Measurements from ENCODE around the gene CST7. TPM values are rescaled to one million over a fixed set of nuclear protein-coding genes. Genes with fewer than 3 reads are reported as not detected.
"Not testable (repeated sequence)": the region's sequence is repeated elsewhere in the genome, so short reads cannot be mapped to it uniquely, and the experiment has no call there.

CST7 gene
- total RNA-seq, 2 experiments from 2014 or later: 10.7 to 14.0 TPM

DNA sequence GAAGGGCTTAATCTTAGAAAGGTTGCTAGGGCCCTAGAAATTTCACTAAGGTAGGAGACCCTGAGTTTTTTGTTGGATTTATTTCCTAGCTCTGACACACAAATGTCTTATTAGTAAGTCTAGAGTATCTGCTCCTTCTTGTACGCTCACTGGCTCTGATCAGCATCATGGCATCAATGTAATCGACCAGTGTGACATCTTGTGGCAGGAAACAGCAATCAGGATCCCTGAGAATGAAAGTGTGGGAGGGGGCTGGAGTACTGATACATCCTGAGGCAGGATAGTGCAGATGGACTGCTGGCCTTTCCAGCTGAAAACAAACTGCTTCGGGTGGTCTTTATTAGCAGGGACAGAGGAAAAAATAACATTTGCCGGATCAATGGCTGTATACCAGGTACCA lies 10.0 kb upstream of the CST7 start:
- CTCF ChIA-PET: no interaction called here
- intact Hi-C loops (cut with DNase I, micrococcal nuclease): no loop called here
- no peaks in the 10 kb centered on the region for H3K4me1 Mint-ChIP-seq

DNA sequence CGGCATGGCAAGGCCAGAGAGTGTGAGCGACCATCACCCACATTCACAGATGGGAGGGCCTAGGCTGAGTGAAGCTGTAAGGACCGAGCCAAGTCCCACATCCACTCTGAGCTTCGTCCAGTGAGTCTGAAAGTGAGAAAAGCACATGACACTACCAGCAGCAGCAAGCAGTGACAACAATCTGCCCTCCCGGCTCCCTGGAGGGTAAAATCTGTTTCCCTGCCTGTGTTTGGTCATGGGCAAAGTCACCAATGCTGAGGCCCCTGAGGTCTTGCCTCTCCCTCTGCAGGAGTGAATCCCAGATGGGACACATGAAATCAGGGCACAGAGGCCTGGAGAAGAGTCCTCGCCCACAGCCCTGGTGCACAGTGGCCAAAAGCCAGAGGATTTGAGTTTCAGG lies 6.4 kb upstream of the CST7 start:
- Mint-ChIP-seq H3K4me1 (peaks cover 5% of the 10 kb centered on the region), H3K27me3 (peaks cover 2% of the 10 kb centered on the region), H3K9me3 (ENCODE audit: low read depth) (peaks cover 25% of the 10 kb centered on the region), H3K27ac (no peak overlapping the region), H3K36me3 (ENCODE audit: low read depth) (peaks cover 22% of the 10 kb centered on the region), H3K4me3 (no peak overlapping the region)
- intact Hi-C loops (cut with DNase I, micrococcal nuclease): no loop called here
- DNase-seq (no peak), ATAC-seq (no peak)
- ChIA-PET CTCF (no interaction called here), POLR2A (no interaction called here)

More for the DNA sequence above, 10.0 kb upstream of the CST7 start:
- Mint-ChIP-seq H3K4me3 (no peak overlapping the region), H3K36me3 (ENCODE audit: low read depth) (peaks cover 6% of the 10 kb centered on the region), H3K9me3 (ENCODE audit: low read depth) (peaks cover 4% of the 10 kb centered on the region), H3K27ac (no peak overlapping the region), H3K27me3 (no peaks in the 10 kb centered on the region)
- POLR2A ChIA-PET: no interaction called here
- ATAC-seq (no peak), DNase-seq (no peak)

- ATAC-seq (no peak), DNase-seq (no peak)
- Mint-ChIP-seq H3K27me3 (peaks cover 2% of the 10 kb centered on the region), H3K9me3 (ENCODE audit: low read depth) (peaks cover 29% of the 10 kb centered on the region), H3K4me3 (no peak overlapping the region), H3K36me3 (ENCODE audit: low read depth) (peaks cover 26% of the 10 kb centered on the region), H3K27ac (no peak overlapping the region), H3K4me1 (peaks cover 10% of the 10 kb centered on the region)
- ChIA-PET CTCF (no interaction called here), POLR2A (no interaction called here)
- intact Hi-C loops (cut with DNase I, micrococcal nuclease): no loop called here
Observed at GRCh38 chr20:24943196-24943595, 5.9 kb upstream of the CST7 start.

DNA sequence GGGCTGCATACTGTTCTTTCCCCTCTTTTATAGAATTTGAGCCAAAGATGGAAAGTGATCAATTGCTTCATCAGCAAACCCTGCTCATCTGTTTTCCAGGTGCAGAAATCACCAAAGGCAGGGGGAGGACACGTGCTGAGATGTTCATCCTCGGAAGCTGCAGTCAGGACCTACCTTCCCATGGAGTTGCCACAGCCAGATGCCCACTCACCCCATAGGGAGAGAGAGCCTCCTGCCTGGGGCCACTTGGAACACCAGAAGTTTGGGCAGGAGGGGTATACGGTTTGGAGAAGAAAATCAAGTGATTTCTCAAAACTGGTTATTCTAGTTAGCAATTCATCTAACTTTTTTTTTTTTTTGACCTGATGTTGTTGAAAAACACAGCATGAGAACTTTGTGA lies 5.3 kb upstream of the CST7 start:
- peaks cover 32% of the 10 kb centered on the region for H3K9me3 Mint-ChIP-seq (ENCODE audit: low read depth)
- ChIA-PET CTCF (no interaction called here), POLR2A (no interaction called here)
- no peak for ATAC-seq
- peaks cover 15% of the 10 kb centered on the region for H3K4me1 Mint-ChIP-seq
- intact Hi-C loops (cut with DNase I, micrococcal nuclease): no loop called here
- H3K36me3 Mint-ChIP-seq (ENCODE audit: low read depth): peaks cover 29% of the 10 kb centered on the region
- no peak overlapping the region for H3K27ac Mint-ChIP-seq
- no peak for DNase-seq
- H3K4me3 Mint-ChIP-seq: no peak overlapping the region
- H3K27me3 Mint-ChIP-seq: peaks cover 2% of the 10 kb centered on the region

- peaks cover 32% of the 10 kb centered on the region for H3K9me3 Mint-ChIP-seq (ENCODE audit: low read depth)
- DNase-seq, POLR2A ChIA-PET, H3K27me3 Mint-ChIP-seq, H3K4me3 Mint-ChIP-seq, CTCF ChIA-PET, ATAC-seq, H3K27ac Mint-ChIP-seq: not testable (repeated sequence)
- H3K4me1 Mint-ChIP-seq: peaks cover 27% of the 10 kb centered on the region
- H3K36me3 Mint-ChIP-seq (ENCODE audit: low read depth): peaks cover 25% of the 10 kb centered on the region
- intact Hi-C loops (cut with DNase I, micrococcal nuclease): loop anchor here in 1 of 2 experiments (5.0 kb wide), 1 partner anchor 366 kb away; no protein-coding TSS in a partner anchor
Observed at GRCh38 chr20:24946376-24946775, 2.7 kb upstream of the CST7 start.

DNA sequence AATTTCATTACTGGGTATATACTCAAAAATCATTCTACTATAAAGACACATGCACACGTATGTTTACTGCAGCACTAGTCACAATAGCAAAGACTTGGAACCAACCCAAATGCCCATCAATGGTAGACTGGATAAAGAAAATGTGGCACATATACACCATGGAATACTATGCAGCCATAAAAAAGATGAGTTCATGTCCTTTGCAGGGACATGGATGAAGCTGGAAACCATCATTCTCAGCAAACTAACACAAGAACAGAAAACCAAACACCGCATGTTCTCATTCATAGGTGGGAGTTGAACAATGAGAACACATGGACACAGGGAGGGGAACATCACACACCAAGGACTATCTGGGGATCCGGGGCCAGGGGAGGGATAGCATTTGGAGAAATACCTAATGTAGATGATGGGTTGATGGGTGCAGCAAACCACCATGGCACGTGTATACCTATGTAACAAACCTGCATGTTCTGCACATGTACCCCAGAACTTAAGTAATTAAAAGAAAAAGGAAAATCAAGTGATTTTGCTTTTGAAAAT lies 602 bp upstream of the CST7 start:
- Mint-ChIP-seq H3K27ac (peak overlapping the region; percentile 94), H3K9me3 (ENCODE audit: low read depth) (peaks cover 30% of the 10 kb centered on the region), H3K36me3 (ENCODE audit: low read depth) (peaks cover 23% of the 10 kb centered on the region), H3K4me1 (peaks cover 27% of the 10 kb centered on the region), H3K4me3 (peak overlapping the region; percentile 59)
- ATAC-seq, H3K27me3 Mint-ChIP-seq, CTCF ChIA-PET, DNase-seq, POLR2A ChIA-PET: not testable (repeated sequence)
- intact Hi-C loops (cut with DNase I, micrococcal nuclease): loop anchor here in 1 of 2 experiments (5.0 kb wide), 1 partner anchor 364 kb away; no protein-coding TSS in a partner anchor

DNA sequence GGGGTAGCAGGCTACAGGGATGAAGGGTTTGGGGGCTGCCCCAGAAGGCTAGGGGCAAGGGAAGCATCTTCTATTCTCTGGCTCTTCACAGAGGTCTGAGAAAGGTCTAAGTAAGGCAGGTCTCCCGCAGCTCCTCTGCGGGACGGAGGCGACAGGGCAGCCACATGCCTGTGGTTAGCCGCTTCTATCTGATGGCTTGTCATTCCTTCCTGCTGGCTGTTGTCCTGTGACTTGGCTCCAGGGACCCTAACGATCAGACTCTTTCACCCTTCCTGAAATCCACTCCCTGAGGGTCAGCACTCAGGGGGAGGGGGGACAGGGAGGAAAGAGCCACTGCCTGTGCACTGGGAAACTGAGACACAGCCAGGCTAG lies 673 bp downstream of the CST7 start:
- Mint-ChIP-seq H3K4me1 (peaks cover 34% of the 10 kb centered on the region), H3K27ac (peak overlapping the region; percentile 94), H3K9me3 (ENCODE audit: low read depth) (peaks cover 30% of the 10 kb centered on the region), H3K27me3 (peaks cover 2% of the 10 kb centered on the region), H3K36me3 (ENCODE audit: low read depth) (peaks cover 26% of the 10 kb centered on the region), H3K4me3 (peak overlapping the region; percentile 59)
- no peak for ATAC-seq
- intact Hi-C loops (cut with DNase I, micrococcal nuclease): loop anchor here in 1 of 2 experiments (1.0 to 5.0 kb wide), 2 partner anchors 43 to 363 kb away; partner anchors contain the start of gene APMAP
- POLR2A ChIA-PET: no interaction called here
- DNase-seq: no peak
- CTCF ChIA-PET: interaction anchor here (0.7 kb wide), 2 partner anchors 117 to 1559 kb away, joined by 3 read pairs; no protein-coding TSS in a partner anchor

DNA sequence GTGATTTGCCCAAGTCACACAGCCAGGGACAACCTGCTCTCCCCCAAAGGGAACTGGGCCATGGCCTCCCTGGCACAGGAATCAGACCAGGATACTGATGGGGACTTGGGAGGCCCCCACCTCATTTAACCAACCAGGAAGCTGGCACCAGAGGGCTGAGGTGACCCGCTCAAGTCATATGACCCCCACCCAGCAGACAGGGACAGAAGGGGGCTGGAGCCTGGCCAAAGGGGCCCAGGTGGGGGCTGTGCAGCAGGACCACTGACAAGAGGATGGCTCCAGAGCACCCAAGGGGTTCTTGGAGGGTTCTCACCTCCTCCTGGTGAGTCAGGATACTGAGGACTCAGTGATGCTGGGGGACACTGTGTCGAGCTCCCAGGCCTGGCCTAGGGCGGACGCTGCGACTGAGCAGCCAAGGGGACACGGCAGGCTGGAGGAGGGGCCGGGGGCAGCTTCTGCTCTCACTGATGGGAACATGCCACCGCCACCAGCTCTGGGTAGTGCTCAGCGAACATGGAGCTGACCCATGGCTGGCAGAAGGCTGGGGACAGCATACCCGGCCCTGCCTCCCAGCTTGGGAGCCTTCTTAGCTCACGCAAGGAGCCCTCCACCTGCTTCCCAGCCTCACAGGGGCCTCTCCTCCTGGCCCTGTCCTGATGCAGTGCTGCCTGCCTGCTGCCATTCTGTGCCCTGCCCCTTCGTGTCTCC lies 1.2 kb downstream of the CST7 start:
- ATAC-seq: no peak
- Mint-ChIP-seq H3K4me1 (peaks cover 38% of the 10 kb centered on the region), H3K9me3 (ENCODE audit: low read depth) (peaks cover 26% of the 10 kb centered on the region), H3K27me3 (peaks cover 2% of the 10 kb centered on the region), H3K36me3 (ENCODE audit: low read depth) (peaks cover 28% of the 10 kb centered on the region), H3K27ac (no peak overlapping the region), H3K4me3 (peak overlapping the region; percentile 59)
- intact Hi-C loops (cut with DNase I, micrococcal nuclease): no loop called here
- POLR2A ChIA-PET: no interaction called here
- no peak for DNase-seq
- CTCF ChIA-PET: interaction anchor here (0.5 kb wide), 1 partner anchor 318 kb away, joined by 3 read pairs; no protein-coding TSS in a partner anchor

- peaks cover 24% of the 10 kb centered on the region for H3K36me3 Mint-ChIP-seq (ENCODE audit: low read depth)
- CTCF ChIA-PET: interaction anchor here (0.5 kb wide), 1 partner anchor 318 kb away, joined by 3 read pairs; no protein-coding TSS in a partner anchor
- DNase-seq (no peak), ATAC-seq (no peak)
- H3K27me3 Mint-ChIP-seq: no peaks in the 10 kb centered on the region
- H3K4me3 Mint-ChIP-seq: no peak overlapping the region
- H3K9me3 Mint-ChIP-seq (ENCODE audit: low read depth): peaks cover 19% of the 10 kb centered on the region
- POLR2A ChIA-PET: no interaction called here
- peaks cover 37% of the 10 kb centered on the region for H3K4me1 Mint-ChIP-seq
- no peak overlapping the region for H3K27ac Mint-ChIP-seq
- intact Hi-C loops (cut with DNase I, micrococcal nuclease): no loop called here
Observed at GRCh38 chr20:24950836-24951525, 1.9 kb downstream of the CST7 start.

DNA sequence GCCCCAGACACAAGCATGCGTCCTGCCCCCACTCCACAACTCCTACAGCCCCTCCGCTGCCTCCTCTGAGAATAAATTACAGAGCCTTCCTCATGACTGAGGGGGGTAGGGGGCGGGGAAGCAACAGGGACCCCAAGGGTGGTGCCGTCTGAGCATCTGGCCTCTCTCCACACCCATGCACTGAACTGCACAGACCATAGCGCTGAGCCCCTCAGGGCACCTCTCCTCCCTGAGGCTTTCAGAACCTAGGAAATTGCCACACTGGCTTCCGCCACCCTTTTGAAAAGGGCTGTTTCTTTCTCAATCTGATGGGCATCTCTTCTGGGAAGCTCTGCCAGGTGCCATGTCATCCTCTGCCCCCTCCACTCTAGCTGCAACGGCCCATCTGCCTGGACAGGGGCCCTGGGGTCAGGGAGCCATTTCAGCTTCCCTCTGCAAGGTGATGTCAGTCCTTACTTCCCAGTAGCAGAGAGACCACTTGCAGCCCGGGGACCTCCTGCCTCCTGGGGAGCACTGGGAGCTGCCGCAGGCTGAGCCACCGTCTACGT lies 2.5 kb downstream of the CST7 start:
- H3K9me3 Mint-ChIP-seq (ENCODE audit: low read depth): peaks cover 17% of the 10 kb centered on the region
- no peak overlapping the region for H3K27ac Mint-ChIP-seq
- DNase-seq (no peak), ATAC-seq (no peak)
- no peak overlapping the region for H3K4me3 Mint-ChIP-seq
- no peaks in the 10 kb centered on the region for H3K27me3 Mint-ChIP-seq
- H3K4me1 Mint-ChIP-seq: peaks cover 37% of the 10 kb centered on the region
- ChIA-PET POLR2A (no interaction called here), CTCF (no interaction called here)
- H3K36me3 Mint-ChIP-seq (ENCODE audit: low read depth): peaks cover 19% of the 10 kb centered on the region
- intact Hi-C loops (cut with DNase I, micrococcal nuclease): no loop called here

GRCh38 chr20:24952376-24953208 lies 3.5 kb downstream of the CST7 start:
- no peak for ATAC-seq
- Mint-ChIP-seq H3K36me3 (ENCODE audit: low read depth) (peaks cover 15% of the 10 kb centered on the region), H3K9me3 (ENCODE audit: low read depth) (peaks cover 8% of the 10 kb centered on the region), H3K4me3 (no peak overlapping the region), H3K27ac (peak overlapping the region; percentile 14), H3K27me3 (no peaks in the 10 kb centered on the region), H3K4me1 (peaks cover 37% of the 10 kb centered on the region)
- CTCF ChIA-PET: interaction anchor here (1.2 kb wide), 1 partner anchor 10 kb away, joined by 3 read pairs; no protein-coding TSS in a partner anchor
- POLR2A ChIA-PET: no interaction called here
- intact Hi-C loops (cut with DNase I, micrococcal nuclease): no loop called here
- no peak for DNase-seq
